ENCODE measurements around the gene TCF25.
A peak's percentile ranks its signal among the peaks of the same experiment; 100 is the strongest.

The TCF25 gene

DNA sequence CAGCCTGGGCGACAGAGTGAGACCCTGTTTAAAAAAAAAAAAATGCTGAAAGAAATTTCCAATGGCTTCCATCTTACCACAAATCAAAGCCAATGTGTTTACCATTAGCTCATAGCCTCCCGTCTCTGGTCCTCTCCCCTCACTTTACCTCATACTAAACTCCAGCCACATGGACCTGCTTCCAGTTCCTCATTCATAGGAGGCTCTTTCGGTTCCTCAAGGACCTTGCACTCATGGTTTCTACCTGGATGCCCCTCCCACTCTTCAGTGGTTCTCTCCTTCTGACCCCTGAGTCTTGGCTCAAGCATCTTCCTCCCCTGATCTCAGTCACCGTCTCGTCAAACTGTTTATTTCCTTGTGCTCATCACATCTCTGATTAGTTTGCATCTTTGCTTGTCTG is 71.4 kb downstream of the TCF25 start:
- H3K4me3 ChIP-seq (ENCODE audit: low read length): no peak overlapping the region
- H3K36me3 ChIP-seq (ENCODE audit: control insufficient read depth, insufficient read depth, low read length): no peaks in the 10 kb centered on the region
- peaks cover 2% of the 10 kb centered on the region for H3K4me1 ChIP-seq (ENCODE audit: control insufficient read depth, insufficient read depth, low read length)
- H3K27ac ChIP-seq (ENCODE audit: low read depth, low read length): no peak overlapping the region
- H3K9ac ChIP-seq (ENCODE audit: low read length): no peak overlapping the region
- H3K27me3 ChIP-seq (ENCODE audit: control insufficient read depth, insufficient read depth, low read length): no peaks in the 10 kb centered on the region

DNA sequence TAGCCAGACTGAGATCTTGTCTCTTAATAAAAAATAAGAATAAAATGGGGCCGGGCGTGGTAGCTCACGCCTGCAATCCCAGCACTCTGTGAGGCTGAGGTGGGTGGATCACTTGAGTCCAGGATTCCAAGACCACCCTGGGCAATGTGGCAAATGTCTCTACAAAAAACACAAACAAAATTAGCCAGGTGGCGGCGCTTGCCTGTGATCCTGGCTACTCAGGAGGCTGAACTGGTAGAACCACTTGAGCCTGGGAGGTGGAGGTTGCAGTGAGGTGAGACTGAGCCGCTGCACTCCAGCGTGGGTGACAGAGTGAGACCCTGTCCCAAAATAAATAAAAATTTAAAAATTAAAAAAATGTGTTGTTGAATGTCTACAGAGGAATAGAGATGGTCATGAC is 72.3 kb downstream of the TCF25 start:
- Histone ChIP-seq H3K27me3 (ENCODE audit: control insufficient read depth, insufficient read depth, low read length) (no peaks in the 10 kb centered on the region), H3K9ac (ENCODE audit: low read length) (no peak overlapping the region), H3K36me3 (ENCODE audit: control insufficient read depth, insufficient read depth, low read length) (no peaks in the 10 kb centered on the region), H3K4me1 (ENCODE audit: control insufficient read depth, insufficient read depth, low read length) (peaks cover 2% of the 10 kb centered on the region), H3K27ac (ENCODE audit: low read depth, low read length) (no peak overlapping the region), H3K4me3 (ENCODE audit: low read length) (no peak overlapping the region)

DNA sequence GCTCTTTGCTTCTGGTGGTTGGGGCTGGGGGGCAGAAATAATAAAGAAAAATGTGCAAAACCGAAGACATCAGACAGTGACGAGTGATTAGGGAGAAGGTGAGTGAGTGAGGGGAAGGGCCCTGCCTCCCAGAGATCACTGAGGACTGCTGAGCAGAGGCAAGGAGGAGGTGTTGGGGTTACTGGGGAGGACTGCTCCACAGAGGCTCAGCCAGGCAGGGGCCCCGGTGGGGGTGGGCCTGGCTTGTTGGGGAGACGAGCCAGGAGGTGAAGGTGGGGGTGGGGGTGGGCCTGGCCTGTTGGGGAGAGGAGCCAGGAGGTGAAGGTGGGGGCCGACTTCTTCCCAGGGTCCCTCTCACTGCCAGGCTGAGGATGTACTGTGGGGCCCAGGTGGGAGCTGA is 73.1 kb downstream of the TCF25 start:
- no peak overlapping the region for H3K27ac ChIP-seq (ENCODE audit: low read depth, low read length)
- no peak overlapping the region for H3K4me3 ChIP-seq (ENCODE audit: low read length)
- H3K9ac ChIP-seq (ENCODE audit: low read length): no peak overlapping the region
- H3K4me1 ChIP-seq (ENCODE audit: control insufficient read depth, insufficient read depth, low read length): peaks cover 2% of the 10 kb centered on the region
- H3K36me3 ChIP-seq (ENCODE audit: control insufficient read depth, insufficient read depth, low read length): no peaks in the 10 kb centered on the region
- no peaks in the 10 kb centered on the region for H3K27me3 ChIP-seq (ENCODE audit: control insufficient read depth, insufficient read depth, low read length)

DNA sequence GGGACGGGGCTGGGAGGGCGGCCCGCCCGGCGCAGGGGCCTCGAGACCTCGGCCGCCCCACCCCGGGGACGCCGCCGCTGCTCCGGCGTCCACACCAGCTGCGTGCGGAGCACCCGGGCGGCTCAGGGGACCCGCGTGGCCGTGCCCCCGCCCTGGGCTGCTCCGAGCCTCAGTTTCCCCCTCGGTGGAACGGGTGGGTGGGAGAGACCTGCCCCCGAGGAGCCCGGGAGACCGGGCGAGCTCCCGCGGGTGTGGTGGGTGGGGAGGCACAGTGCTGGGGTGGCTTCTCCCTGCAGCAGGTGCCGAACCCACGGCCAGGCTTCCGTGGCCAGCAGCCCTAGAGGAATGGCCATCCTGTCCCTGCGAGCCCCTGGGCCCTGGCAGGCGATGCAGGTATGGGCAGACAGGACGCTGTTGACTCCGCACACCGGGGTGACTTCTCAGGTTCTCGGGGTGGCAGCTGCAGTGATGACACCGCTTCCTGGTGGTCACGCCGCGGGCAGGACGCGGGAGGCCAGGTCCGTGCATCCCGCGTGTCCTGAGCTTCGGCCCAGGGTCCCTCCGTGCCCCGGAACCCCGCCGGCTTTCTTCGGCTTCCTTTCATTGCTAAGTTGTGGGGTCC is 75.8 kb downstream of the TCF25 start:
- Histone ChIP-seq H3K4me3 (ENCODE audit: low read length) (peak overlapping the region; percentile 66), H3K36me3 (ENCODE audit: control insufficient read depth, insufficient read depth, low read length) (no peaks in the 10 kb centered on the region), H3K27me3 (ENCODE audit: control insufficient read depth, insufficient read depth, low read length) (no peaks in the 10 kb centered on the region), H3K9ac (ENCODE audit: low read length) (peak overlapping the region; percentile 32), H3K4me1 (ENCODE audit: control insufficient read depth, insufficient read depth, low read length) (peaks cover 2% of the 10 kb centered on the region), H3K27ac (ENCODE audit: low read depth, low read length) (no peak overlapping the region)

DNA sequence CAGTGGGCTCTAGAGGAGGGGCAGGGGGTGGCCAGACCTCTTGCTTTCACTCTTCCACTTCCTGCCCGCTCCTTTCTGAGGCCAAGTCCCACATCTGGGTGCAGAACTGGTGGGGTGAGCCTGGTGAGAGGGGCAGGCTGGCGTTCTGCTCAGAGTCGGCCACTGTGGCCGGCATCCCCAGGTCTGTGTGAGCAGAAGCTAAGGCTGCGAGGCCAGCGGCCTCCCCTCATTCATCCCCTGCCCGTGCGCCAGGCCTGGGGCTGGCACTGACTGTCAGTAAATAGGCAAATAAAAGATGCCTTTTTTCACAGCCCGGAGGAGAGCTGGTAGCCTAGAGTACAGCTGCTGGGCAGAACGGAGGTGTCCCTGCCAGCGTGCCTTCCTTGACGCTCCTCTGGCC is 76.4 kb downstream of the TCF25 start:
- no peak overlapping the region for H3K9ac ChIP-seq (ENCODE audit: low read length)
- peak overlapping the region; percentile 66 for H3K4me3 ChIP-seq (ENCODE audit: low read length)
- peaks cover 2% of the 10 kb centered on the region for H3K4me1 ChIP-seq (ENCODE audit: control insufficient read depth, insufficient read depth, low read length)
- H3K27me3 ChIP-seq (ENCODE audit: control insufficient read depth, insufficient read depth, low read length): no peaks in the 10 kb centered on the region
- no peaks in the 10 kb centered on the region for H3K36me3 ChIP-seq (ENCODE audit: control insufficient read depth, insufficient read depth, low read length)
- H3K27ac ChIP-seq (ENCODE audit: low read depth, low read length): no peak overlapping the region

DNA sequence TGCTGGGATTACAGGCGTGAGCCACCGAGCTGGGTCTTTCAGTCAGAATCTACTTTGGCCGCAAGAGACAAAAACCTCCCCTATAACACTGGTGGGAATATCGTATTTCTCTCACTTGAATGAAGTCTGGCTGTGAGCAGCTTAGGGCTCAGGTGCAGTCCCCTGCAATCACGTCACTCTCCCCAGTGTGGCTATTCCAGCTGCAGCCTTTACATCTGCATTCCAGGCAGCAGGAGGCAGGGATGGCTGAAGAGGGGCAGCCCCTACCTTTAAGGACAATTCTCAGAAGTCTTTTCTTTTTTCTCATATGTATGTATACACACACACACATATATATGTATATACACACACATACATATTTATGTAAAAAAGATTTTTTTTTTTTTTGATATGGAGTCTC is 78.1 kb downstream of the TCF25 start:
- Histone ChIP-seq H3K4me3 (ENCODE audit: low read length) (no peak overlapping the region), H3K27me3 (ENCODE audit: control insufficient read depth, insufficient read depth, low read length) (no peaks in the 10 kb centered on the region), H3K27ac (ENCODE audit: low read depth, low read length) (no peak overlapping the region), H3K4me1 (ENCODE audit: control insufficient read depth, insufficient read depth, low read length) (peaks cover 2% of the 10 kb centered on the region), H3K9ac (ENCODE audit: low read length) (no peak overlapping the region), H3K36me3 (ENCODE audit: control insufficient read depth, insufficient read depth, low read length) (peaks cover 5% of the 10 kb centered on the region)

DNA sequence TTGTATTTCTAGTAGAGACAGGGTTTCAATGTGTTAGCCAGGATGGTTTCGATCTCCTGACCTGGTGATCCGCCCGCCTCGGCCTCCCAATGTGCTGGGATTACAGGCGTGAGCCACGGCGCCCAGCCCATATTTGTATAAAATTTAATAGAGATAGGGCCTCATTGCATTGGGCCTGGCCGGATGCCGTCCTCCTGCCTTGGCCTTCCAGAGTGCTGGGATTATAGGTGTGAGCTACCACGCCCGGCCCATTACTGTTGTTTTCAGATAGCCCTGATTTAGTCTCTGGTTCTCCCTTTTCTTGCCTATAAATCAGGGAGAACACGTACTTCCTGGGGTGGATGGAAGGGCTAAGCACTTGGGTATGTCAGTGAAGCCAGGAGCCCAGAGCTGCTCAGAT is 78.7 kb downstream of the TCF25 start:
- H3K27ac ChIP-seq (ENCODE audit: low read depth, low read length): no peak overlapping the region
- H3K4me3 ChIP-seq (ENCODE audit: low read length): no peak overlapping the region
- H3K36me3 ChIP-seq (ENCODE audit: control insufficient read depth, insufficient read depth, low read length): peaks cover 5% of the 10 kb centered on the region
- peaks cover 2% of the 10 kb centered on the region for H3K4me1 ChIP-seq (ENCODE audit: control insufficient read depth, insufficient read depth, low read length)
- H3K9ac ChIP-seq (ENCODE audit: low read length): no peak overlapping the region
- H3K27me3 ChIP-seq (ENCODE audit: control insufficient read depth, insufficient read depth, low read length): no peaks in the 10 kb centered on the region

DNA sequence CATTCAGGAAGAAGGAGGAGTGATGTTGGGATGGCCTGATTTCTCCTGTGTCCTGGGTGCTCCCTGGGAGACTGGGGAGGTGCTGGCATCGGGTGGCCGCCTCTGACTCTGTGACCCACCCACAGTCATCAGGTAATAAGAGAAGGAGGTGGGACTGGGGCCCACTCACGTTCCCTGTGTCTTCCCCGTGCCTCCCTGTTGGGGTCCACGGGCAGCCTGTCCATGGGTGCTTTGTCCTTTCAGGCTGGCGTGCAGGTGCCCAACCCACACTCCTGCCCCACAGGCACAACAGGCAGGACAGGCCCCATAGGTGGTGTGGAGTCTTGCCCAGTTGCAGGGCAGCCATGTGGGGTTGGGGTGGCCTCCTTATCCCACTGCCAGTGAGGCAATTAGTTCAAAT is 79.2 kb downstream of the TCF25 start:
- peaks cover 5% of the 10 kb centered on the region for H3K36me3 ChIP-seq (ENCODE audit: control insufficient read depth, insufficient read depth, low read length)
- no peak overlapping the region for H3K4me3 ChIP-seq (ENCODE audit: low read length)
- H3K9ac ChIP-seq (ENCODE audit: low read length): no peak overlapping the region

DNA sequence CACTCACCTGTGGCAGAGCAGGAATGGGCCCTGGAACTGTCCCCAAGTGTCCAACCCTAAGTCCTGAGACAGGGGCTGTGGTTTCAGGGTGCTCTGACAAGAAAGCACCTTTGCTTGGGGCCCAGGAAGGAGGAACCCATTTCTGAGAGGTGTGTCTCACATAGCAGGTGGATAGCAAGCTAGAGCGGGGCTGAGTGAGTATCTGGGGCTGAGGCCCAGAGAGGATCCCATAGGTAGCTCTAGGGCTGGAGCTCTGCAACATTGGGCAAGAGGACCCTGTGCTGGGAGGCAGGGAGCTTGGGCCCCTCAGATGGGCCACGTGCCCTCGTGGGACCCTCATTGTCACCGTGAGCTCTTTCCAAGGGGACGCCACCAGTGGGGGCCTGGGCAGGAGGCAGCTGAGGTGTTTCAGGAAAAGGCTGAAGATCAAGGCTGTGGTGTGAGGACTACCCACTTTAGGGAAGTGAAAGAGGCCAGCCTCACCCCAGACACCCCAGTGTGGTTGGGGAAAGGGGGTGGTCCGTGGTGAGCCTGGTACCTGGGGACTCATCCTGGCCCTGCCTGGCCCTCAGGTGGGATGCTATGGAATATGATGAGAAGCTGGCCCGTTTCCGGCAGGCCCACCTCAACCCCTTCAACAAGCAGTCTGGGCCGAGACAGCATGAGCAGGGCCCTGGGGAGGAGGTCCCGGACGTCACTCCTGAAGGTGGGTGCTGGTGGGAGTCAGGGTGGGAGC is 80.4 kb downstream of the TCF25 start:
- Histone ChIP-seq H3K27ac (ENCODE audit: low read depth, low read length) (no peak overlapping the region), H3K4me1 (ENCODE audit: control insufficient read depth, insufficient read depth, low read length) (peaks cover 2% of the 10 kb centered on the region), H3K9ac (ENCODE audit: low read length) (no peak overlapping the region), H3K36me3 (ENCODE audit: control insufficient read depth, insufficient read depth, low read length) (peaks cover 16% of the 10 kb centered on the region), H3K27me3 (ENCODE audit: control insufficient read depth, insufficient read depth, low read length) (no peaks in the 10 kb centered on the region), H3K4me3 (ENCODE audit: low read length) (no peak overlapping the region)

More for the DNA sequence above, 79.2 kb downstream of the TCF25 start:
- Histone ChIP-seq H3K27ac (ENCODE audit: low read depth, low read length) (no peak overlapping the region), H3K27me3 (ENCODE audit: control insufficient read depth, insufficient read depth, low read length) (no peaks in the 10 kb centered on the region), H3K4me1 (ENCODE audit: control insufficient read depth, insufficient read depth, low read length) (peaks cover 2% of the 10 kb centered on the region)

DNA sequence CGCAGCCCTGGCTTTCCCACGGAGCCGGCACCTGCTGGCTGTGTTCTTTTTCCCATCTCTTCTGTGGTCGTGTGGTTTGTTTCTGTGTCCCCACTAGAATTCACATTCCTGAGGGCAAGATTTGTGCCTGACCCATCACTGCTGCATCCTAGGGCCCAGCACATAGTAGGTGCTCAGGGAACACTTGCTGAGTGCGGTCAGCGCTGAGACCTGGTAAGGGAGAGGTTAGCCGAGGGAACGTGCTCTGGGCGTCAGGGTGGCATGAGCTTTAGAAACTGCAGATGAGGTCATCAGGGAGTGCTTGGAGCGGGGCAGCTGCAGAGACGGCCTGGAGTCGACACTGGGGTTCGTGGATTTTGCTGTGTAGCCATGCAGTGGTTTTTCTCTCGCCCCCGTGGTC is 81.1 kb downstream of the TCF25 start:
- Histone ChIP-seq H3K36me3 (ENCODE audit: control insufficient read depth, insufficient read depth, low read length) (peaks cover 16% of the 10 kb centered on the region), H3K9ac (ENCODE audit: low read length) (no peak overlapping the region)

DNA sequence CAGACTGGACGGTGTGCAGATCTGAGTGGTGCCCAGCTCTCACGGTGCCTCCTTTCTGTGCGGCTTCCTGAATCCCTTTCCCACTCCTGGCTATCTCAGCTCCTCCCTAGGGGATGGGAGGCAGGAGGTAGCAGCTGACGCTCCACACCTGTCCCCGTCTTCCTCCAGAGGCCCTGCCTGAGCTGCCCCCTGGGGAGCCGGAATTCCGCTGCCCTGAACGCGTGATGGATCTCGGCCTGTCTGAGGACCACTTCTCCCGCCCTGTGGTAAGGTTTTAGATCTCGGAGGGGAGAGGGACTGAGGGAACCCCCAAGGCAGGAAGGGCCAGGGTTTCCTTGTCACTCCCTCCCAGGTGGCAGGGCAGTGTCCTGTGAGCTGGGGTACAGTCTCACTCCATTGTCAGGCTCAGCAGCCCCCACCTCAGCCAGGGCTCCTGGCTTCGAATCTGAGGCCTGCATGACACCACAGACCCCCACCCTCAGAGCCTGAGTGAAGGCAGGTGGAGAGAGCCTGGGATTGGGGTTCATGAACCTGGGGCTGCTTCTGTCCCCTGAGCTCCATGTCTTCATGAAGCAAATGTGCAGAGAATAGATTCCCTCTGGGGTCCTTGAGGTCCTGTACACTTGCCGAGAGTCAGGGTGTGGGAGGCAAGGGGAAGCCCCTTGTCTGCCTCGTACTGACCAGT is 81.8 kb downstream of the TCF25 start:
- Histone ChIP-seq H3K9ac (ENCODE audit: low read length) (no peak overlapping the region), H3K27ac (ENCODE audit: low read depth, low read length) (no peak overlapping the region), H3K36me3 (ENCODE audit: control insufficient read depth, insufficient read depth, low read length) (peaks cover 16% of the 10 kb centered on the region), H3K4me1 (ENCODE audit: control insufficient read depth, insufficient read depth, low read length) (no peaks in the 10 kb centered on the region), H3K27me3 (ENCODE audit: control insufficient read depth, insufficient read depth, low read length) (no peaks in the 10 kb centered on the region), H3K4me3 (ENCODE audit: low read length) (no peak overlapping the region)

More for the DNA sequence above, 81.1 kb downstream of the TCF25 start:
- Histone ChIP-seq H3K4me1 (ENCODE audit: control insufficient read depth, insufficient read depth, low read length) (no peaks in the 10 kb centered on the region), H3K27me3 (ENCODE audit: control insufficient read depth, insufficient read depth, low read length) (no peaks in the 10 kb centered on the region), H3K27ac (ENCODE audit: low read depth, low read length) (no peak overlapping the region), H3K4me3 (ENCODE audit: low read length) (no peak overlapping the region)

DNA sequence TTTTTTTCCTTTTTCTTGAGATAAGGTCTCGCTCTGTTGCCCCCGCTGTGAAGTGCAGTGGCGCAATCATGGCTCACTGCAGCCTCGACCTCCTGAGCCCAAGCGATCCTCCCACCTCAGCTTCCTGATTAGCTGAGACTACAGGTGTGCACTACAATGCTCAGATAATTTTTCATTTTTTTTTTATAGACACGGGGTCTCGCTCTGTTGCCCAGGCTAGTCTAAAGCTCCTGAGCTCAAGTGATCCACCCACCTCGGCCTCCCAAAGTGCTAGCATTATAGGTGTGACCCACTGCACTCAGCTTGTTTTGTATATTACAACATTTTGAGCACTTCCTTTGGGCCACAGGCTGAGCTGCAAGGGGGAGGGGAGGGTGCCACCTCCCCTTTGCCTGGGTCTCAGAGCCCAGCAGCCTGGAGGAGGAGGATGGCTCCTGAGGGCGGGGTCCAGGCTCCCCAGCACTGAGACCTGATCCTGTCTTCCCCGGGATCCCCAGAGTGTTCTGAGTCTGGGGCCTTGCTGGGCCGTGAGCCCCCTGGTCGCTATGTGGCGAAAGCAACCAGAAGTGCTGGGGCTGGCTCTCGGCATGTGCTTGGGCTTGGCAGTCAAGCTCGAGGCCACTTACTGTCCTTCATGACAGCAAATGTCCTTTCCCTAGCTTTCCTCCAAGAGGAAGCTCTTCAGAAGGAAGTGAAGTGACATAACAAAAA is 83.3 kb downstream of the TCF25 start:
- no peak overlapping the region for H3K27ac ChIP-seq (ENCODE audit: low read depth, low read length)
- no peak overlapping the region for H3K4me3 ChIP-seq (ENCODE audit: low read length)
- H3K9ac ChIP-seq (ENCODE audit: low read length): no peak overlapping the region
- H3K4me1 ChIP-seq (ENCODE audit: control insufficient read depth, insufficient read depth, low read length): no peaks in the 10 kb centered on the region
- no peaks in the 10 kb centered on the region for H3K27me3 ChIP-seq (ENCODE audit: control insufficient read depth, insufficient read depth, low read length)
- H3K36me3 ChIP-seq (ENCODE audit: control insufficient read depth, insufficient read depth, low read length): peaks cover 17% of the 10 kb centered on the region
